ENCODE results near the gene BCAT1.

DNA sequence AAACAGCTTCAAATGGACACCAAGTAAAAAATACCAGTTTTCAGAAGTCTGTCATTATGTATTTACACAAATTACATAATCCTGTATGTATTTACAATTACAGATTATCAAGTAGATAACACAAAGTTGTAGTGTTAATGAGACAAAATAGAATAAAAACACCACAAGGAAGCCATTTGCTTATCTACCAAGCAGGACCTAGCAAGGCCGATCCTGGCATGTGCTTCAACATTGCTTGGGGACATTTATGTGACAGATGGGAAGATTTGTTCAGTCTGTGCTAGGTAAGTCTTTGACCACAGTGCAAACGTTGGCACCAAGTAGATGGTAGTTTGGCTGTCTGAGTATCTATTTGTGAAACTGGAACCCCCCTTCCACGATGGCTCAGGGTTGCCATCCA is 35.8 kb downstream of the BCAT1 start:
- TF ChIP-seq ZFP1 (CRISPR knock-in tag; IDR thresholded peaks at IDR 0.05): no peak
- TF ChIP-seq EP300 (IDR thresholded peaks at IDR 0.05; ENCODE audit: low read length): no peak
- no peak for TF ChIP-seq ZNF143 (CRISPR knock-in tag; IDR thresholded peaks at IDR 0.05)
- TF ChIP-seq KDM1A (IDR thresholded peaks at IDR 0.05): no peak
- no peak for TF ChIP-seq KAT2B (IDR thresholded peaks at IDR 0.05; ENCODE audit: low read depth, low read length)
- TF ChIP-seq MXI1 (IDR thresholded peaks at IDR 0.05; ENCODE audit: low read depth, low read length): no peak
- TF ChIP-seq CHD2 (IDR thresholded peaks at IDR 0.05; ENCODE audit: low read depth, low read length): no peak
- TF ChIP-seq, protein P1, sequence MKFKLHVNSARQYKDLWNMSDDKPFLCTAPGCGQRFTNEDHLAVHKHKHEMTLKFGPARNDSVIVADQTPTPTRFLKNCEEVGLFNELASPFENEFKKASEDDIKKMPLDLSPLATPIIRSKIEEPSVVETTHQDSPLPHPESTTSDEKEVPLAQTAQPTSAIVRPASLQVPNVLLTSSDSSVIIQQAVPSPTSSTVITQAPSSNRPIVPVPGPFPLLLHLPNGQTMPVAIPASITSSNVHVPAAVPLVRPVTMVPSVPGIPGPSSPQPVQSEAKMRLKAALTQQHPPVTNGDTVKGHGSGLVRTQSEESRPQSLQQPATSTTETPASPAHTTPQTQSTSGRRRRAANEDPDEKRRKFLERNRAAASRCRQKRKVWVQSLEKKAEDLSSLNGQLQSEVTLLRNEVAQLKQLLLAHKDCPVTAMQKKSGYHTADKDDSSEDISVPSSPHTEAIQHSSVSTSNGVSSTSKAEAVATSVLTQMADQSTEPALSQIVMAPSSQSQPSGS (CRISPR knock-in tag; IDR thresholded peaks at IDR 0.05): no peak
